NK-92 (cell line): ENCODE results near the gene ZNF536.
"Not testable (repeated sequence)": the region's sequence is repeated elsewhere in the genome, so short reads cannot be mapped to it uniquely, and the experiment has no call there.

Experiments
- DNase-seq: peaks from one replicate; lab custom pipeline; 2025; ENCODE audit not compliant: unreplicated experiment; lab: John Stamatoyannopoulos, UW

ZNF536 gene

DNA sequence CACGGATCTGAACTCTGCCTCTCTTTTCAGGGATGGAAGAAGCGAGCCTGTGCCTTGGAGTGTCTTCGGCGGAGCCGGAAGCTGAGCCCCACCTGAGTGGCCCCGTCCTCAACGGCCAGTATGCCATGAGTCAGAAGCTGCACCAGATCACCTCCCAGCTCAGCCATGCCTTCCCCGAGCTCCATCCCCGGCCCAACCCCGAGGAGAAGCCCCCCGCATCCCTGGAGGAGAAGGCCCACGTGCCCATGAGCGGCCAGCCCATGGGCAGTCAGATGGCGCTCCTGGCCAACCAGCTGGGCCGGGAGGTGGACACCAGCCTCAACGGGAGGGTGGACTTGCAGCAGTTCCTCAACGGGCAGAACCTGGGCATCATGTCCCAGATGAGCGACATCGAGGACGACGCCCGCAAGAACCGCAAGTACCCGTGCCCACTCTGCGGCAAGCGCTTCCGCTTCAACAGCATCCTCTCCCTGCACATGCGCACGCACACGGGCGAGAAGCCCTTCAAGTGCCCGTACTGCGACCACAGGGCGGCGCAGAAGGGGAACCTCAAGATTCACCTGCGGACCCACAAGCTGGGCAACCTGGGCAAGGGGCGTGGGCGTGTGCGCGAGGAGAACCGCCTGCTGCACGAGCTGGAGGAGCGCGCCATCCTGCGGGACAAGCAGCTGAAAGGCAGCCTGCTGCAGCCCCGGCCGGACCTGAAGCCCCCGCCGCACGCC lies 71.5 kb downstream of the ZNF536 start:
- no peak for DNase-seq

DNA sequence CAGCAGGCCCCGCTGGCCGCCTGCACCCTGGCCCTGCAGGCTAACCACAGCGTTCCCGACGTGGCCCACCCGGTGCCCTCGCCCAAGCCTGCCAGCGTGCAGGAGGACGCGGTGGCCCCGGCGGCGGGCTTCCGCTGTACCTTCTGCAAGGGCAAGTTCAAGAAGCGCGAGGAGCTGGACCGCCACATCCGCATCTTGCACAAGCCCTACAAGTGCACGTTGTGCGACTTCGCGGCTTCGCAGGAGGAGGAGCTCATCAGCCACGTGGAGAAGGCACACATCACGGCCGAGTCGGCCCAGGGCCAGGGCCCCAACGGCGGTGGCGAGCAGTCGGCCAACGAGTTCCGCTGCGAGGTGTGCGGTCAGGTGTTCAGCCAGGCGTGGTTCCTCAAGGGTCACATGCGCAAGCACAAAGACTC lies 72.1 kb downstream of the ZNF536 start:
- DNase-seq: no peak

DNA sequence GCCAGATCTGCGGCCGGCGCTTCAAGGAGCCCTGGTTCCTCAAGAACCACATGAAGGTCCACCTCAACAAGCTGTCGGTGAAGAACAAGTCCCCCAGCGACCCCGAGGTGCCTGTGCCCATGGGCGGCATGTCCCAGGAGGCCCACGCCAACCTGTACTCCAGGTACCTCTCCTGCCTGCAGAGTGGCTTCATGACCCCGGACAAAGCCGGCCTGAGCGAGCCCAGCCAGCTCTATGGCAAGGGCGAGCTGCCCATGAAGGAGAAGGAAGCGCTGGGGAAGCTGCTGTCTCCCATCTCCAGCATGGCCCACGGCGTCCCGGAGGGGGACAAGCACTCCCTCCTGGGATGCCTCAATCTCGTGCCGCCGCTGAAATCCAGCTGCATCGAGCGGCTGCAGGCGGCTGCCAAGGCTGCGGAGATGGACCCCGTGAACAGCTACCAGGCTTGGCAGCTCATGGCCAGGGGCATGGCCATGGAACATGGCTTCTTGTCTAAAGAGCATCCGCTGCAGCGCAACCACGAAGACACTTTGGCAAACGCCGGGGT lies 72.6 kb downstream of the ZNF536 start:
- DNase-seq: no peak

DNA sequence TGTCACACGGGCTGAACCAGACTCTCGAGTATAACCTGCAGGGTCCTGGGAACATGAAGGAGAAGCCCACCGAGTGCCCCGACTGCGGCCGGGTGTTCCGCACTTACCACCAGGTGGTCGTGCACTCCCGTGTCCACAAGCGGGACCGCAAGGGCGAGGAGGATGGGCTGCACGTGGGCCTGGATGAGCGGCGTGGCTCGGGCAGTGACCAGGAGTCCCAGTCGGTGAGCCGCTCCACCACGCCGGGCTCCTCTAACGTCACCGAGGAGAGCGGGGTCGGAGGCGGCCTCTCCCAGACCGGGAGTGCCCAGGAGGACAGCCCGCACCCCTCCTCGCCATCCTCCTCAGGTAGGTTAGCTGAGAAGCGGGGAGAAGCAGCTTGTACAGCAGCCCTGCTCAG lies 73.2 kb downstream of the ZNF536 start:
- DNase-seq: no peak

GRCh38 chr19:30446120-30446519 lies 73.9 kb downstream of the ZNF536 start:
- DNase-seq: not testable (repeated sequence)

- no peak for DNase-seq
Measured at GRCh38 chr19:30446850-30447552, 74.8 kb downstream of the ZNF536 start.

DNA sequence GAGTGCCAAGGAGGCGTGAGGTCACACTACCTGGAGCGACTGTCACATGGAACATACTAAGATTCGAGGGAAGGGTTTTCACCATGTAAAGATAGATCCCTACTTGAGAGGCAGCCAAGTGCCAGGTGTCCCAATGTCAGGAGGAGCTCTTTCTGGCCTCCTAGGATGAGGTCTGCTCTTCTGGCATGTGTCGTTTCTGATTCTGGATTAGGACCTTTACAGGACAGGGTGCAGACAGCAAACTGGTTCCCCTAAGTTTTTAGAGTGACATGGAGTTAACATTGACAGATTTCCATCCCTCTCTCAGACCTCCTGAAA lies 75.3 kb downstream of the ZNF536 start:
- DNase-seq: no peak

GRCh38 chr19:30448386-30449077 lies 76.3 kb downstream of the ZNF536 start:
- no peak for DNase-seq

GRCh38 chr19:30449078-30449590 lies 77.0 kb downstream of the ZNF536 start:
- DNase-seq: no peak

- no peak for DNase-seq
Measured at GRCh38 chr19:30449673-30450072, 77.5 kb downstream of the ZNF536 start.

DNA sequence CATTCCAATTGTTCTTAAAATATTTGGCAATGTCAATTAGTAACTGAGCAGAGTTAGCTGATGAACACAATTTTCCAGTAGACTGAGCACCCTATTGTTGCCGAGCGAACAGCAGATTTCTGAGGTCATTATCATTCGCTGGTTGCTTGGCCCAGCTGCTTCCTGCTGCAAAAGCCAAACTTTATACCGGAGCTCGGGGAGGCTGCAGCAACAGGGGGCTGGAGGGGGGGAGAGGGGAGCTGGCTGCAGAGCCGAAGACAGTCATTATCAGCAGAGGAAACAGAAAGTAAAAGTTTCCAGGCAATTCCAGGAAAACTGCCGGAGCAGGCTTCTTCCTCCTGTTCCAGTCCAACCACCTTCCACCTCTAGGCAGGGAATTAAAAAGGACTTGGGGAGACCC lies 77.9 kb downstream of the ZNF536 start:
- DNase-seq: no peak

DNA sequence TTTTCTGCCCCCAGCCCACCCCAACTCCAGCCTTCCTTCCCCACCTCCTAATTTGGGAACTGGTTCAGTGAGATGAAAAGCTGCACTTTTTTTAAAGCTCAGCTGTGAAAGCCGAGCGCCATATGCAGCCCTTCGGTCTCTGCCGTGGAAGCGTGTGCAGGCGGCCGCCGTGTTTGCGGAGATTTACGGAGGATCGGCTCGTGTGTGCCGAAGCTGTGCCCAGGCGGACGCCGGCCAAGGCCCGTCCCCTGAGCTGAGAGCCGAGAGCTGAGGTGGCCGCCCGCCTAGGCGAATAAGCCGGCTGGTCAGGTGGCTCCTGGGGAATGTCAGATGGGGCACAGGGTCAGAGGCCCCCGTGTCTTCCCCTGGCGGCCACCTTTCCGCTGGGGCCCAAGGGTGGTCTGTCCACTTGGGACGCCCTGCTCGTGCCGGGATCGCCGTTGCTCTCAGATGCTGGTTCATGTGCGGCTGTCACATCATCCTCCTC lies 78.7 kb downstream of the ZNF536 start:
- DNase-seq: no peak

DNA sequence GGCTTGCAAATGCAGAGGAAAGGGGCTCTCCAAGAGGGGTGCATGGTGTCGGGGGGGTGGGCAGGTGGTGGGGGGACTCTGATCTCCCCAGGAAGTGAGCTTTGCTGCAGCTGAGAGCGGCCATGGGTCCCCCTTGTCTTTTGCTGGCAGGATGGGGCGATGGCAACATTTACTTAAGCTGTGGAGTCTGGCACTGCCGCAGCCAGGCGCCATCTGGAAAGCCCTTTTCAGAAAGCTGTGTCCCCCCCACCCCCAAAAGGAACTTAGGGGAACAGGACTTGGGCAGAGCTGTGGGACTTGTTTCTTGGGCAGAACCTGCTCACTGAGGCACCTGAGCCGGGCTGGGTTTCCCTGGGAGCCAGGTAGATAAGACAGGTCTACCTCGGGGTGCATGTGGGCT lies 80.7 kb downstream of the ZNF536 start:
- no peak for DNase-seq

DNA sequence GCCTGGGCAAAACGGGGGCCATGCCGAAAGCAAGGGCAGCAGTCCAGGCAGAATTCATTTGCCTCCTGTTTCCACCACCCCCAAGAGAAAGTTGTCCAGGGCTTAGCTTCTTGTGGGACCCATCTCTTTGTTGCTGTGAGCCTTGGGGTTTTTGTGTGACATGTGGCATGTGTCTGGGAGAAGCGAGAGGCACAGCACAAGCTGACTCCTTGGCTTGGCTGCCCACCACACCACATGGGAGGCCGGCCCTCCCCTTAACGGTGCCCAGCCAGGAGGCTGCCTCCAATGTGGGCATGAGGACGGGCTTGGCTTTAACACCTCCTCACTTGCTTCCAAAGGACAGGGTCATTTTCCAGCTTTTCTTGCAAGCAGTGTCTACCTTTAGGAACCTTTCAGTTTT lies 81.6 kb downstream of the ZNF536 start:
- no peak for DNase-seq

DNA sequence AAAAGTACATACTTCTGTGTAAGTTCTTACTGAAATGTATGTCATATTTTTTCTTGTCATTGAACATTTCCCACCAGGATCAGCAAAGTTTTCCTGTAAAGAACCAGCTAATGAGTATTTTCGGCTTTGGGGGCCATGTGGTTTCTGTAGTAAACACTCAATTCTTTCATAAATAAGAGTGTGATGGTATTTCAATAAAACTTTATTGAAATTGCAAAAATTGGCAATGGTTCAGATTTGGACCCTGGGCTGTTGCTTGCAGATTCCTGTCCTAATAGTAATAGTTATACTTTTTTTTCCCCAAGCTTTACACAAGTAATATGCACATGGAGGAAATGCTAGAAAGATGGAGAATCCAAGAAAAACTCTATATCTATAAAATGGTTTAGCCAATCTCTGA lies 83.7 kb downstream of the ZNF536 start:
- DNase-seq: no peak

- DNase-seq: no peak
Measured at GRCh38 chr19:30457484-30457883, 85.3 kb downstream of the ZNF536 start.

- no peak for DNase-seq
Measured at GRCh38 chr19:30459859-30460258, 87.7 kb downstream of the ZNF536 start.

DNA sequence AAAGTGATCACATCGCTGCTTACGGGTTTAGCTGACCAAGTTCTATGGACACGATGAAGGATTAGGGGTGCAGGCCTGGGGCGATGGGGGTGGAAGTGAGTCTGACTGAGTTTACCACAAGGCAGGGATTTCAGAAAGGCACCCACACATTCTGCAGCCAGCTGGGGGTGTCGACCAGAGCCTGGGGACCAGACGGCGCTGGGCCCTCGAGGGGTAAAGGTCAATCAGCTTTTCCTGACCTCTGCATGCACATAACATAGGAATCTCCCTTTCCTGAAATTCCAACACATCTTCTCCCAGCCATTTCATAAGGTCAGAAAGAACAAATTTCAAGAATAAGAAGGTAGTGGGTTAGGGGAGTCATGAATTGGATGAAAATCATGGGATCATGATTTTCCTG lies 92.0 kb downstream of the ZNF536 start:
- no peak for DNase-seq

DNA sequence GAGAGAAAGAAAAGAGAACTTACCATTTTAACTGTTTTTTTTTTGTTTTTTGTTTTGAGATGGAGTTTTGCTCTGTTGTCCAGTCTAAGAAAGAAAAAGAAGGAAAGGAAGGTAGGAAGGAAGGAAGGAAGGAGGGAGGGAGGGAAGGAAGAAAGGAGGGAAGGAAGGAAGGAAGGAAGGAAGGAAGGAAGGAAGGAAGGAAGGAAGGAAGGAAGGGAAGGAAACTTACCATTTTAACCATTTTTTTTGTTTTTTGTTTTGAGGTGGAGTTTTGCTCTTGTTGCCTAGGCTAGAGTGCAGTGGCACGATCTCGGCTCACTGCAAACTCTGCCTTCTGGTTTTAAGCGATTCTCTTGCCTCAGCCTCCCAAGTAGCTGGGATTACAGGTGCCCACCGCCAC lies 94.4 kb downstream of the ZNF536 start:
- not testable (repeated sequence) for DNase-seq

DNA sequence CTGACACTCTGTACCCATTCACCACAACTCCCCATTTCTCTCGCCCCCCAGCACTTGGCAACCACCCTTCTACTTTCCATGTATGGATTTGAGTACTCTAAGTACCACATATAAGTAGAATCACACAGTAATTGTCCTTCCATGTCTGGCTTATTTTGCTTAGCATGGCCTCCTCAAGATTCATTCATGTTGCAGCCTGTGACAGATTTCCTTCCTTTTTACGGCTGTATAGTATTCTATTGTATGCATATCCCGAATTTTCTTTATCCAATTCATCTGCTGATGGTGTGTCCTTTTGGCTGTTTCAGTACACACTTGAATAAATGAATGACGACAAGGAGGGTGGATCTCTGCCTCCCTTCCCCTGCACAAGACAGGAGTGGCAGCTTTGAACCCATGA lies 95.1 kb downstream of the ZNF536 start:
- DNase-seq: no peak

DNA sequence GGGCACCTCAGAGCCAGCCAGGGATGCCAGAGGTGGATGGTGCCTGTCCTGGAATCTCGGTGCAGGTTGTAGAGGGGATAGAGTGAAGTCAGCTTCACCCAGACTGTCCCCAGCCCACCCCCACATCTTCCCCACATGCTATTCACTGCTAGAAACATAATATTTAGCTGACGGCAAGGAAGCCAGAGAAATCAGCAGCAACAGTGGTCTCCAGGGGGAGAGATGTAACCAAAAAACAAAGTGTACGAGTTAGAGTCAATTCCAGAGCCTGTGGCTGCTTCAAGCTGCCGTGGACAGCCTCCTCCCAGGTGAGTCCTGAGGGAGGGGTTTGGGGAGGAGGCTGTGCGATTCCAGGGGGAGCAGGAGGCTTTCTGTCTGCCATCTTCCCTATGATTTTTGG lies 97.6 kb downstream of the ZNF536 start:
- no peak for DNase-seq

GRCh38 chr19:30471441-30471840 lies 99.3 kb downstream of the ZNF536 start:
- no peak for DNase-seq
